ENCODE data around the gene SNRNP40.
"Not testable (repeated sequence)": the region's sequence is repeated elsewhere in the genome, so short reads cannot be mapped to it uniquely, and the experiment has no call there.

The SNRNP40 gene

DNA sequence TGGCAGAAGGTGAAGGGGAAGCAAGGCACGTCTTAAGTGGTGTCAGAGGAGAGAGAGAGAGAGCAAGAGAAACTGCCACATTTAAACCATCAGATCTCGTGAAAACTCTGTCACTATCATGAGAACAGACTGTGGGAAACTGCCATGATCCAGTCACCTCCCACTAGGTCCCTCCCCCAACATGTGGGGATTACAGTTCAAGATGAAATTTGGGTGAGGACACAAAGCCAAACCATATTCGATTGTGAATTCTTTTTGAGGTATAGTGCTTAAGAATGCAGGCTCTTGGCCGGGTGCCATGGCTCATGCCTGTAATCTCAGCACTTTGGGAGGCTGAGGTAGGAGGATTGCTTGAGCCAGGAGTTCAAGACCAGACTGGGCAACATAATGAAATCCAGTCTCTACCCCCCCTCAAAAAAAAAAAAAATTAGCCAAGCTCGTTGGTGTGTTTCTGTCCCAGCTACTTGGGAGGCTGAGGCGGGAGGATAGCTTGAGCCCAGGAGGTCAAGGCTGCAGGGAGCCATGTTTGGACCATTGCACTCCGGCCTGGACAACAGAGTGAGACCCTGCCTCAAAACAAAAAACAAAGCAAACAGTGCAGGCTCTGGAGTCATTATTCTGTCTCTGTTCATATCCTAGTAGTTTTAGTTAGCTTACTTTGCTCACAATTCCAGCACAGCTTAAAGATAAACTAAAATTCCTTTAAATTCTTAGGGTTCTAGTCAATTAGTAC, 6.3 kb upstream of the SNRNP40 start:
- TF ChIP-seq, protein P1, sequence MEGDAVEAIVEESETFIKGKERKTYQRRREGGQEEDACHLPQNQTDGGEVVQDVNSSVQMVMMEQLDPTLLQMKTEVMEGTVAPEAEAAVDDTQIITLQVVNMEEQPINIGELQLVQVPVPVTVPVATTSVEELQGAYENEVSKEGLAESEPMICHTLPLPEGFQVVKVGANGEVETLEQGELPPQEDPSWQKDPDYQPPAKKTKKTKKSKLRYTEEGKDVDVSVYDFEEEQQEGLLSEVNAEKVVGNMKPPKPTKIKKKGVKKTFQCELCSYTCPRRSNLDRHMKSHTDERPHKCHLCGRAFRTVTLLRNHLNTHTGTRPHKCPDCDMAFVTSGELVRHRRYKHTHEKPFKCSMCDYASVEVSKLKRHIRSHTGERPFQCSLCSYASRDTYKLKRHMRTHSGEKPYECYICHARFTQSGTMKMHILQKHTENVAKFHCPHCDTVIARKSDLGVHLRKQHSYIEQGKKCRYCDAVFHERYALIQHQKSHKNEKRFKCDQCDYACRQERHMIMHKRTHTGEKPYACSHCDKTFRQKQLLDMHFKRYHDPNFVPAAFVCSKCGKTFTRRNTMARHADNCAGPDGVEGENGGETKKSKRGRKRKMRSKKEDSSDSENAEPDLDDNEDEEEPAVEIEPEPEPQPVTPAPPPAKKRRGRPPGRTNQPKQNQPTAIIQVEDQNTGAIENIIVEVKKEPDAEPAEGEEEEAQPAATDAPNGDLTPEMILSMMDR (IDR thresholded peaks at IDR 0.05): no peak
- H3K27ac ChIP-seq: no peak overlapping the region

DNA sequence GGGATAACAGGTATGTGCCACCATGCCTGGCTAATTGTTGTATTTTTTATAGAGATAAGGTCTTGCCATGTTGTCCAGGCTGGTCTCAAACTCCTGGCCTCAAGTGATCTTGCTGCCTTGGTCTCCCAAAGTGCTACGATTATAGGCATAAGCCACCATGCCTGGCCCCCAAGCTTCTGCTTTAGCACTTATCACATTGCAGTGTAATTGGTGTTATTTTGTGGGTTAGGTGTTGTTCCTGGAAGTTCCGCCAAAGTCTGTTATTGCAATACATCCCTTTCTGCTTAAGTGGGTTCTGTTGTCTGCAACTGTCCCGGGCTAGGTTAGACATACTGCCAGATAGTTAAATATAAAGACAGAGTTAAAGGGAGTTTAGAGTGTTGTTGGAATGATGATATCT, 3.6 kb upstream of the SNRNP40 start:
- no peak overlapping the region for H3K27ac ChIP-seq

GRCh38 chr1:31299365-31299764, 2.8 kb upstream of the SNRNP40 start:
- TF ChIP-seq ZFX (IDR thresholded peaks at IDR 0.05; ENCODE audit: borderline replicate concordance): no peak
- TF ChIP-seq, protein P1 (IDR thresholded peaks at IDR 0.05): no peak
- no peak overlapping the region for H3K27ac ChIP-seq

More for the DNA sequence above, 3.6 kb upstream of the SNRNP40 start:
- TF ChIP-seq, protein P1 (IDR thresholded peaks at IDR 0.05): no peak
- TF ChIP-seq ZFX (IDR thresholded peaks at IDR 0.05; ENCODE audit: borderline replicate concordance): no peak

DNA sequence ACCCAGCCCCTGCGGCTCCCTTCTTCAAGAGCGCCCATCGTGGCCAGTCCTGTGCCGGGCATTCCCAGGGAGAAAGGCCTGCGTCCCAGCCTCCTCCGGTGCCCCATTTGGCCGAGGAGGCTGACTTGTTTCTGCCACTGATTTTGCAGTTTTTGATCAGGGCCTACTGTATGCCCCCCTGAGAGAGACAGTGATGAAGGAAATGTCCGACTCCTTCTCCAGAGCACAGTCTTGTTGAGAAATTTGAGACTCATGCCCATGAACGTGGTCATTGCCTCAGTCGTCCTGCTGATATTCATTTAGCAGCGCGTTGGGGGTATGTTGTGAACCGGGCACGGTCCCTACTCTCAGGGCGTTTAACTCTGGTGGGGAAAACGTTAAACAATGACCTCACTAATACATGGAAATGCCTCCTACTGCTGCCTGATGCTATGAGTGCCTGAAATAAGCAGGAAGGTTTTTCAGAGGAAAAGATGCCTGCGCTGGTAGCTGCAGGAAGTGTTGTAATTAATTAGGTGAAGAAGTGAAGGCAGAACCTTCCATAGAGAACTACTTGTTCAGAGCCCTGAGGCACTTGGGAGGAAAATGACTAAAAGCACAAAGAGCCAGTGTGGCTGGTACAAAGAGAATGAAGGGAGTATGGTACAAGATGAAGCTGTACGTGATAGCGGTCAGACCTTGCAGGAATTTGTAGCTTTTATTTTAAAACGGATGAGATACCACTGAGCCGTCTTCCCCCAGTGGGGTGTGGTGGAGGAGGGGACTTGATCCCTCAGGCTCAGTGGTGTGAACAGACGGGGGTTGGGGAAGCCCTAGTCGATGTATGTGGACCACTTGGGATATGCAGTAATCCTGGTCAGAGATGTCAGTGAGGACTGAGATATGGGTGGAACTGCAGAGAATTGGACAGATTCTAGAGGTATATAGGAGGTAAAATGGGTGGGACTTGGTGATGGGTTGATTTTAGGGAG, 974 bp upstream of the SNRNP40 start:
- no peak for TF ChIP-seq ZFX (IDR thresholded peaks at IDR 0.05; ENCODE audit: borderline replicate concordance)
- TF ChIP-seq, protein P1 (IDR thresholded peaks at IDR 0.05): no peak
- H3K27ac ChIP-seq: peak overlapping the region; percentile 75

- no peak for TF ChIP-seq ZFX (IDR thresholded peaks at IDR 0.05; ENCODE audit: borderline replicate concordance)
- TF ChIP-seq, protein P1 (IDR thresholded peaks at IDR 0.05): no peak
- peak overlapping the region; percentile 75 for H3K27ac ChIP-seq
These were observed 608 bp downstream of the SNRNP40 start for GRCh38 chr1:31295874-31296485.

DNA sequence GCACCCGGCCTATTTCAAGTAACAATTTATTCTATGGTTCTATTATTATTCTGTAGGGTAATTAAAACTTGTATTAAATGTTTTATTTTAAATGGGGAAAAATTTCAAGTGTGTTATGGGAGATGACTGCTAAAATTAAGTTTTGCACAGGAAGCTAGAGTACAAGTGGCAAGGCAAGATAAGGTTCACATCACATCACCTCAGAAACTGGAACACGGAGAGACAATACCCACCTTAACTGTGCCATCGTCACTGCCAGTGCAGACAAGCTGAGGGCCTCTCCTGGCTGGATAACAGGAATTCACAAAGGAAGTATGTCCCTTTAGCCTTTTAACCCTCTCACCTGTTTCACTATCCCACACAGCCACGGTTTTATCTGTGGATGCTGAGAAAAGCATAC, 7.6 kb downstream of the SNRNP40 start:
- no peak overlapping the region for H3K27ac ChIP-seq
- TF ChIP-seq, protein P1 (IDR thresholded peaks at IDR 0.05): no peak
- TF ChIP-seq ZFX (IDR thresholded peaks at IDR 0.05; ENCODE audit: borderline replicate concordance): no peak

DNA sequence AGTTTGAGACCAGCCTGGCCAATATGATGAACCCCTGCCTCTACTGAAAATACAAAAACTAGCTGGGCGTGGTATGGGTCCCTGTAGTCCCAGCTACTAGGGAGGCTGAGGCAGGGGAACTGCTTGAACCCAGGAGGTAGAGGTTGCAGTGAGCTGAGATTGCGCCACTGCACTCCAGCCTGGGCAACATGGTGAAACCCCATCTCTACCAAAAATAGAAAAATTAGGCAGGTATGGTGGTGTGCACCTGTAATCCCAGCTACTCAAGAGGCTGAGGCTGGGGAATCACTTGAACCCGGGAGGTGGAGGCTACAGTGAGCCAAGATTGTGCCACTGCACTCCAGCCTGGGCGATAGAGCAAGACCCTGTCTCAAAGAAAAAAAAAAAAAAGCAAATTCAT, 8.8 kb downstream of the SNRNP40 start:
- H3K27ac ChIP-seq: not testable (repeated sequence)

DNA sequence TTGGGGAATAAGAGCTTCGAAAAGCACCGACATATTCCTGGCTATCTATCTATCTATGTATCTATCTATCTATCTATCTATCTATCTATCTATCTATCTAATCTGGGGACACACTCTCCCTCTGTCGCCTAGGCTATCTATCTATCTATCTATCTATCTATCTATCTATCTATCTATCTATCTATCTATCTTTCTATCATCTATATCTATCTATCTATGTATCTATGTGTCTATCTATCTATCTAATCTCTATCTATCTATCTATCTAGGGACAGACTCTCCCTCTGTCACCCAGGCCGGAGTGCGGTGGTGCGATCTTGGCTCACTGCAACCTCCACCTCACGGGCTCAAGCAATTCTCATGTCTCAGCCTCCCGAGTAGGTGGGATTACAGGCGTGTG, 14.2 kb downstream of the SNRNP40 start:
- H3K27ac ChIP-seq: not testable (repeated sequence)

Data from 22Rv1 (cell line).